GM21529 (cell line): ENCODE measurements around the gene GNAI2.
"Not testable (repeated sequence)": the region's sequence is repeated elsewhere in the genome, so short reads cannot be mapped to it uniquely, and the experiment has no call there.

Experiments
- ATAC-seq: cut with Tn5 transposase; IDR thresholded peaks from one replicate; pipeline ENCODE4 v1.9.1; 2021; ENCODE audit not compliant: unreplicated experiment

Gene GNAI2

GRCh38 chr3:50243543-50243895, 7.5 kb downstream of the GNAI2 start:
- no peak for ATAC-seq

GRCh38 chr3:50244813-50245212, 8.8 kb downstream of the GNAI2 start:
- not testable (repeated sequence) for ATAC-seq

GRCh38 chr3:50245251-50245745, 9.3 kb downstream of the GNAI2 start:
- no peak for ATAC-seq

DNA sequence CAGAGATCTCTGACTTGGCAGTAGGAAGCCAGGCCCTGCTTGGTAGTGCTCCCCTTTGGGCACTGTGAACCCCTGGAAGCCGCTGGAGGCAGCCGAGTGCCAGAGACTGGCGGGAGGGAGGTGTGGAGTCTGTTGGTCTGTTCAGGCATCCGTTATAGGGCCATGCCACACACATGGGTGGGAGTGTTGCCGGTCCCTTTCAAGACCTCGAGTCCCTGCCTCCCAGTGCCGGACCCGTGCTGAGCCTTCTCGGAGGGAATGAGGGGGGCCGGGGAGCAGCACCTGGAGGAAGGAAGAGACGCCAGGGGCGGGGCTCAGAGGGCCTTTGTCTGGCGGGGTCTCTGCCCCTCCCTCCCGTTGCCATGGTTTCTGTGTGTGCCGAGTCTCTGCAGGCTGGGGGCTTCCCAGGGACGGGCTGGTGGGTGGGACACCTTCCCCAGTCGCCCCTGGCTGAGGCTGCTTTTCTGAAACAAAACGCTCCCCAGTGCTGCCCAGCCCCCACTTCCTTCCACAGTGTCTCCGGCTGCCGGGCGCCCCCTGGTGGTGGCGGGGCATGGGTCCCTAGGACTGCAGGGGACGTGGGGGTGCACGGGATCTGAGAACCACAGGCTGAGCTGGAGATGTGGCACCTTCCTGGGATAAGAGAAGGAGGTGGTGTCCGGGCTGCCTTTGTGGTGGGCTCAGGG, 10.0 kb downstream of the GNAI2 start:
- ATAC-seq, result peak; percentile 66

GRCh38 chr3:50246517-50246954, 10.5 kb downstream of the GNAI2 start:
- ATAC-seq, result peak; percentile 64

DNA sequence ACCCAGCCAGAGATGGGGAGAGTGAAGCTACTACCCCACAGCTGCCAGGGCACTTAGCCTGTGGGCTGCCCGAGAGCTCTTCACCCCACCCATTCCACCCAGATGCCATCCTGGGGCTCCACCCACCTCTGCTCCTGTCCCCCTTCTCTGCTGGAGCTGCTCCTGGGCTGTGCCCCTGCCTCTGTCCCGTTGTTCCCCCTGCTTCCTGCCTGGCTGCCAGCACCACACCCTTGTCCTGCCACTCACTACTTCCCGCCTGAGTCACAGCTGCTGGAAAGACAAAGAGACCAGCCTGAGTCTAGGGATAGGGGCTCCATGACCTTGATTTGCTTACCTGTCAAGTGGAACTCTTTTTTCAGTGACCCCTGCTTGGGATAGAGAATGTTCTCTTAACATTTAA, 12.4 kb downstream of the GNAI2 start:
- no peak for ATAC-seq

GRCh38 chr3:50249457-50249856, 13.5 kb downstream of the GNAI2 start:
- ATAC-seq, result no peak

DNA sequence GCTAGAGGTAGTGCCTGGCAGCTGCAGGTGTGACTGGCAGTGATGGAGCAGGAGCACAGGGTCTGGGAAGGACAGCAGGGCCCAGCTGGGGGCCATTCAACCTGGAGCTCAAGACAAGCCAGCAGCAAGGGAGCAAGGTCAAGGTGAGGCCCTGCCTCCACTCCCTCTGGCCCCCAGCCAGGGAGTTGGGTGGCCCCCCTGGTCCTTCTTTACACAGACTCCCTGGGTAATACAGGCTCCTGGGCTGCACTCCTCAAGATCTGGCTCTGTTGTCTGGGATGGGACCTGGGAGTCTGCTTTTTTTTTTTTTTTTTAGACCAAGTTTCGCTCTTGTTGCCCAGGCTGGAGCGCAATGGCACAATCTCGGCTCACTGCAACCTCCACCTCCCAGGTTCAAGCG, 14.5 kb downstream of the GNAI2 start:
- no peak for ATAC-seq

- no peak for ATAC-seq
Observed at GRCh38 chr3:50251220-50251619, 15.2 kb downstream of the GNAI2 start.

DNA sequence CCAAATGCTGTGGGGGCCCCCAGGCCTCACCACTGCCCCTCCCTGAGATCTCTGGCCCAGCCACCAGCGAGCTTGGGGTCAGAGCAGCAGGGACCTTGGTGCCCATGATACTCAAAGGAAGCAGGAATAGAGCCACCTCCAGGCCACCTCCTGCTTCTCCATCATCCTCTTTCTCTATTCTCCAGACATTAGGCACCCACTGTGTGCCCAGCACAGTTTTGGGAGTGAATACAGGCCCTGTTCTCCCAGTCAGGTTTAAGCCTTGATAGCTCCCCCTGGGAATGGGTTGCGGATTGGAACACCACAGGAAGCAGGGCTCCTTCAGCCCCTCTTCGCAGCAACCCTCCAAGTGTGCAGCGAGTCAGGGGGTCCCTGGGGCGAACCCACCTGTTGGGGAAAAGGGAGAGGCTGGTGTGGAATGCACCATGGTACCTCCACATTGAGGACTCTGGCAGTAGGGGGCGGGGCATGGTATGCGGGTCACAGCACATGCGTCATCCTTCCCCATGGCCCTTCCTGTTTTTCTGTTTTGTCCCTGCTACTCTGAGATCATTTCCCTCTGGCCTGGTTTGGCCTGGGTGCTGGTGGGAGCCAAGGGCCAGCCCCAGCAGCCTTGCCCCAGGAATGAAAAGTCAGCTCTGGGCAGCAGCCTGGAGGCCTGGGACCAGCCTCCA, 18.7 kb downstream of the GNAI2 start:
- no peak for ATAC-seq

DNA sequence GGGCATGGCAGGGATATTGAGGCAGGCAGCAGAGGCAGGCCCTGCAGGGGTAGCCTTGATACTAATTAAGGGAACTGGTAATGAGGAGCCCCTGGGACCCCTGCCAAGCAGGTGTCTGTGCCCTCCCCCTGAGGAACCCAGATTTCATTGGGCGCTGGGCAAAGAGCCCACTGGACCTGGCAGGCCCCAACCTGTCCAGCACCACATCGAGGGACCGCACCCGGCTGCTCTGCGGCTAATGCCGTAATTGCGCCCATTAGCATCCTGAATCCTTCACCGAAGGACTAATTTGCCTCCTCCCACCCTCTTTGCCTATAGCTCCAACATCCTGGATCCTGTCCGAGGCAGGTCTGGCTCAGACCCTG, 19.2 kb downstream of the GNAI2 start:
- ATAC-seq, result no peak

GRCh38 chr3:50256978-50257890, 21.2 kb downstream of the GNAI2 start:
- ATAC-seq, result no peak

DNA sequence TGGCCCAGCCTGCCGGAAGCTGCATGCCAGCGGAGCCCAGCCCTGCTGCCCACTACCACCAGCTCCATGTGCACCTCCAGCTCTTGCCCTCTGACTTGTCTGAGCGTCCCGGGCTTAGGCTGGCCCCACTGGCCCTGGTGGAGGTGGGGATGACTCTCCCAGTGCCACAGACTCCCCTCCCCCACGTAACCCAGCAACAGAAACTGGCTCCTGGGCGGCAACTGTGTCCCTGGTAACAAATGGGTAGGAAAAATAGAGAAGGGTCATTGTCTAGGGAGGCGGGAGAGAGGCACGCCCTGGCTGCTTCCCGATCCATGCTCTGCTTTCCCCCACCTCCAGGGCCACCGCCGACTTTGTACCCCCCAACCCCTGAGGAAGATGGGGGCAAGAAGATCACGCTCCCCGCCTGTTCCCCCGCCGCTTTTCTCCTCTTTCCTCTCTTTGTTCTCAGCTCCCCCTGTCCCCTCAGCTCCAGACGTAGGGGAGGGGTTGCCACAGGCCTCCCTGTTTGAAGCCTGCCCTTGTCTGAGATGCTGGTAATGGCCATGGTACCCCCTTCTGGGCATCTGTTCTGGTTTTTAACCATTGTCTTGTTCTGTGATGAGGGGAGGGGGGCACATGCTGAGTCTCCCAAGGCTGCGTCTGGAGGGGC, 22.2 kb downstream of the GNAI2 start:
- ATAC-seq, result no peak

DNA sequence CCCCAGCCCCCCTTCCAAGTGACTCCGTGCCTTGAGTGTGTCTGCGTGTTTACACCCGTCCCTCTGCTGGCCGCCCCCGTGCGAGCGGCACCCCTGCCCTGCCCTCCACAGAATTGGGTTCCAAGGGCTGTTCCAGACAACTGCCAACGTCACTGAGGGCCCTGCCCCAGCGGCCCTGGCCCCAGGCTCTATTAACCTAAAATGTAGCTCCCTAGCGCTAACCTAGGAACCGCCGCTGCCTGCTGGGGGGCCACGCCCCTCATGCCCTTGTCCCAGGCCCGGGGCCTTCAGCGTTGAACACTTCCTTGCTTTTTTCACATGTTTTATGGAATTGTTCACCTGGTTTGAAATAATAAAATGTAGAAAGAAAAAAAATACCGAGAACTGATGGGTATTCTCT, 23.0 kb downstream of the GNAI2 start:
- no peak for ATAC-seq

DNA sequence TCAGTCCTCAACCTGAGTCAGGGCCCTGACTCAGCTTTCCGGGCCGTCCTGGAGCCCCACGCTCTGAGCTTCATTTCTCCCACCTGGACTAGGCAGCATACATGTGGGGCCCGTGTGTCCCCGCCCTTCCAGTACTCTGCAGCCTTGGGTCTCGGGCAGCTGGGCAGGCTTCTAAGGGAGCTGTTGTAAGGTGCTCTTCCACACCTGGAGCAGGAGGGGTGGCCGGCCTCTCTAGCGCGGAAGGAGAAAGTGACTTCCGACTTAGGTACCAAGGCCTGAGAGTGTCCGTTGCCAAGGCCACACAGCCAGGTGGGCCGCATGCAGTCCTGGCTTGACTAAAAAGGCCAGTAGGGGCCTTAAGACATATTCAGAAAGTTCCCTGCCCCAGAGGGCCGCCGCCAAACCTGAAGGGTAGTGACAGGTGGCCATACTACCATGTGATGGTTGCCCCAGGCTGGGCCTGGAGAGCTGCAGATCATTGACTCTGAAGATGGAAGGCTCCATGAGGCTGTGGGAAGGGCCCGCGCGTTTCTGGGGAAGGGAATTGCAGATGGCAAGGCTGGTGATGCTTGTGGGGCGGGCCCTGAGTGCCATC, 23.5 kb downstream of the GNAI2 start:
- peak; percentile 20 for ATAC-seq

GRCh38 chr3:50260027-50260941, 24.3 kb downstream of the GNAI2 start:
- peak; percentile 91 for ATAC-seq

- ATAC-seq, result no peak
Observed at GRCh38 chr3:50260942-50261441, 25.0 kb downstream of the GNAI2 start.

- ATAC-seq, result no peak
Observed at GRCh38 chr3:50261505-50261904, 25.5 kb downstream of the GNAI2 start.

DNA sequence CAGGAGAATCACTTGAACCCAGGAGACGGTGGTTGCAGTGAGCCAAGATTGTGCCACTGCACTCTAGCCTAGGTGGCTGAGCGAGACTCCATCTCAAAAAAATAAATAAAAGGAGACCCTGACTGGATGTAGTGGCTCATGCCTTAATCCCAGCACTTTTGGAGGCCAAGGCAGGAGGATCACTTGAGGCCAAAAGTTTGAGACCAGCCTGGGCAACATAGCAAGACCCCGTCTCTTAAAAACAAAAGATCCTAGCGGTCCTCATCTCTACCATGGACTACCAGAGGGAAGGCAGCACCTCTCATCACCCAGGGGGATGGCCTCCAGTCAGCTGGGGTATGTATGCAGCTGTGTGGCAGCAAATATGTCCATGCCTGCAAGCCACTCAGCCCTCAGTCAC, 26.2 kb downstream of the GNAI2 start:
- not testable (repeated sequence) for ATAC-seq
